CD4-positive, alpha-beta T cell treated with Interleukin-6 at 100 ng/mL for 8 hours (primary cell): ENCODE measurements around the gene TRPM2.
"Not testable (repeated sequence)": the region's sequence is repeated elsewhere in the genome, so short reads cannot be mapped to it uniquely, and the experiment has no call there.

Experiments used
- DNase-seq: peaks from one replicate; pipeline ENCODE4 v3.0.0-alpha.2; 2020; ENCODE audit warnings: mixed read lengths, low spot score

TRPM2 gene

DNA sequence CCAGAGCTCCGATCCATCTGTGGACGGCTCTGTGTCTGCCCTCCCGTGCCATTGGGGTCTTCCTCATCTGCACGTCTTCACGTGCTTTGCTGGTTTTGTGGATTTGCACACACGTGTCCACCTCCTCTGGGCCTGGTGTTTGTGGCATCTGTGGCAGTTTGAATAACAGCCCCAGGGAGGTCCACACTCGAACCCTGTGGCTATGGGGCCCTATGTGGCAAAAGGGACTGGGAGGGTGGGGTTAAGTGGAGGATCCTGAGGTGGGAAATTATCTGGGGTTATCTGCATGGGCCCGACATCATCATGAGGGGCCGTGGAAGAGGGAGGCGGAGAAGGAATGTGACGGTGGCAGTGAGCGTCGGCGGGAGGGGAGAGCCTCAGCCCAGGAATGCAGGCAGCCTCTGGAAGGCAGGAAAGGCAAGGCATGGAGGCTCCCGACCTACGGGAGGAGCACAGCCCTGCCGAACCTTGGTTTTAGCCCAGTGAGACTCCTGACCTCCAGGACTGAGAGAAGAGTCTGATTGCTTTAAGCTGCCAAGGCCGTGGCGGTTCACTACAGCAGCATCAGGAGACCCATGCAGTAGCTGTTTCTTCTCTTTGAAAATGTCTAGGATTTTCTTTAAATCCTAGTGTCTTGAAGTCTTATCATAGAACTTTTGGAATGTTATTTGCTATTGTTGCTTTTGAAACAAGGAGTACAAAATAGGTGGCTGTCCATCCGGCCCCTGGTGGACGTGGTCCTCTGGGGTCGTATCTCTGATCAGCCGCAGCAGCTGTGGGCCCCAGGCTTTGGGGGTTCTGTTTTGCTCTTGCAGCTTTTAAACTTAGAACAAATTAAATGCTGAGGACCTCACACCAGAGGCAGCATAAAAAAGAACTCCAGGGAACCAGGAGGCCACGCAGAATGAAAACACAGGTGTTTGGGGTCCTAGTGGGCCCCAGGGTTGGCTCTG, 61.9 kb downstream of the TRPM2 start:
- DNase-seq, result no peak

GRCh38 chr21:44416193-44416592, 62.8 kb downstream of the TRPM2 start:
- DNase-seq, result no peak

GRCh38 chr21:44417621-44418107, 64.2 kb downstream of the TRPM2 start:
- not testable (repeated sequence) for DNase-seq

DNA sequence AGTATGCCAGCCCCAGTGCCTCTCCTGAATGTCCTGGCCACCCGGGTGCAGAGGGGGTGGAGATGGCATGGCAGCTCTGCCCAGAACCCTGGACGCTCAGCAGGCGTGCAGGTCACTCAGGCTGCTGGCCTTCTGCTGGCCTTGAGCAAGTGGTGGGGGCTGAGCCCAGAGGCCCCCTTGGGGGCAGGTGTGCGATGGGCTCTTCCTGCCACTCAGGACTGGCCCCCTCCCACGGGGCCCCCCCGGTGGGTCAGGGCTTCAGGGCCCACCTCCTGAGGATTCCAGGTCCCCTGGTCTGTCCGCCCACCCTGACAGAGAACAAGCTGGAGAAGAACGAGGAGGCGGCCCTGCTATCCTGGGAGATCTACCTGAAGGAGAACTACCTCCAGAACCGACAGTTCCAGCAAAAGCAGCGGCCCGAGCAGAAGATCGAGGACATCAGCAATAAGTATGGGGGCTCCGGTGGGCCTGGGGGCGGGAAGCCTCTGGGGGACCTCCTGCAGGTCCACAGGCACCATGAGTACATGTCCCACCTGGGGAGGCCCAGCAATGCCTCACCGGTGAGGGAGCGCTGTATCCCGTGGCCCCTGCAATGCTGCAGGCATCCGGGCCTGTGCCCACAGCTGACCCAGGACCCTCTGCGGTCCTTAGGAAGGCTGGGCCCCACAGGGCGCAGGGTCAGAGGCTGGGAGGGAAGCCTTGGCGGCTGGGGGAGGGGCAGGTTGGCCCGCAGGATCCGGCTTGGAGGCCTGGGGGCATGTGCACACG, 64.9 kb downstream of the TRPM2 start:
- DNase-seq, result no peak

DNA sequence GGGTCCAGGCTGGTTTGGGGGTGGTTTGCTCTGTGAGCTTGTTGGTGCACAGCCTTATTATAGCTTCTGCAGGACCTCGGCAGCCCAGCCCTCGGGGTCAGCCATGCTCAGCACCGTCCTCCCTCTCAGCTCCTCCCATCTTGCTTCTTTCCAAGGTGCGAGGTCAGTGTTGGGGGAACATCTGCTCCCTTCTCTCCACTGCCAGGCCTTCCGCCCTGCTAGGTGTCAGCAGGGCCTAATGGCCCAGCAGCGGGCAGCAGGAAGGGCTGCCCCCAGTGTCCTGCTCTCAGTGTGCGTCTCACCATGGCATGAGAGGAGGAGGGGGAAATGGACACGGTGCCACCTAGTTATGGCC, 65.4 kb downstream of the TRPM2 start:
- DNase-seq, result no peak

DNA sequence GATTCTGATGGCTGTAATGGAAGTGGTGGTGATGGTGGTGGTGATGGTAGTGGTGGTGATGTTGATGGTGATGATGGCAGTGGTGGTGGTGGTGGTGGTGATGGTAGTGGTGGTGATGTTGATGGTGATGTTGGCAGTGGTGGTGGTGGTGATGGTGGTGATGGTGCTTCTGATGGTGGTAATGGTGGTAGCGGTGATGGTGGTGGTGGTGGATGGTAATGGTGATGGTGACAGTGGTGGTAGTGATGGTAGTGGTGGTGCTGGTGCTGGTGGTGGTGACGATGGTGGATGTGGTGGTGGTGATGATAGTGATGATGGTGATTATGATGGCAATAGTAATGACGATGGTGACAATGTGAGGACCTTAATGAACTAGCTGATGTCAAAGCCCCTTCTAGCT, 66.3 kb downstream of the TRPM2 start:
- no peak for DNase-seq

GRCh38 chr21:44420416-44421205, 67.2 kb downstream of the TRPM2 start:
- no peak for DNase-seq

- DNase-seq, result no peak
Measured at GRCh38 chr21:44421901-44422840, 68.8 kb downstream of the TRPM2 start.

- no peak for DNase-seq
Measured at GRCh38 chr21:44423312-44423821, 69.9 kb downstream of the TRPM2 start.

GRCh38 chr21:44423941-44424607, 70.7 kb downstream of the TRPM2 start:
- no peak for DNase-seq

GRCh38 chr21:44424608-44425306, 71.3 kb downstream of the TRPM2 start:
- DNase-seq, result no peak

DNA sequence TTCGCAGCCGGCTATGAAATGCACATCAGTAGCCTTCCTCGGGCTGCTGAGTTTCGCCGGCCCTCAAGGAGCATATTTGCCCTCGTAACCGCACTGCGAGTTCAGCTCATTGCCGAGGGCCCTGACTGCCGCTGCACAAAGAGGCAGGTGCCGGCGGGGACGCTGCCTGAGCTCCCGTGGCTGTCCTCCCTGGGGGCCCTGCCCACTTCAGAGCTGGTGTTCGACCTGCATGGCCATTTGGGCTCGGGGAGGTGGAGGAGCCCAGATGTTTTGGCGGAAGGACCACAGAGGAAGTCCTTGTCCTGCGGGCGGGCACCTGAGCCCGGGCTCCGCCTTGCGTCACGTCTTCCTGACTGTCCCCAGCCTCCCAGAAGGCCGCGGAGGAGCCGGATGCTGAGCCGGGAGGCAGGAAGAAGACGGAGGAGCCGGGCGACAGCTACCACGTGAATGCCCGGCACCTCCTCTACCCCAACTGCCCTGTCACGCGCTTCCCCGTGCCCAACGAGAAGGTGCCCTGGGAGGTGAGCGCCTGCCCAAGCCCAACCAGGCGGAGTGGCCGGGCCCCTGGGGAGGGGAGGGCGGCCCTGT, 72.0 kb downstream of the TRPM2 start:
- DNase-seq, result no peak

DNA sequence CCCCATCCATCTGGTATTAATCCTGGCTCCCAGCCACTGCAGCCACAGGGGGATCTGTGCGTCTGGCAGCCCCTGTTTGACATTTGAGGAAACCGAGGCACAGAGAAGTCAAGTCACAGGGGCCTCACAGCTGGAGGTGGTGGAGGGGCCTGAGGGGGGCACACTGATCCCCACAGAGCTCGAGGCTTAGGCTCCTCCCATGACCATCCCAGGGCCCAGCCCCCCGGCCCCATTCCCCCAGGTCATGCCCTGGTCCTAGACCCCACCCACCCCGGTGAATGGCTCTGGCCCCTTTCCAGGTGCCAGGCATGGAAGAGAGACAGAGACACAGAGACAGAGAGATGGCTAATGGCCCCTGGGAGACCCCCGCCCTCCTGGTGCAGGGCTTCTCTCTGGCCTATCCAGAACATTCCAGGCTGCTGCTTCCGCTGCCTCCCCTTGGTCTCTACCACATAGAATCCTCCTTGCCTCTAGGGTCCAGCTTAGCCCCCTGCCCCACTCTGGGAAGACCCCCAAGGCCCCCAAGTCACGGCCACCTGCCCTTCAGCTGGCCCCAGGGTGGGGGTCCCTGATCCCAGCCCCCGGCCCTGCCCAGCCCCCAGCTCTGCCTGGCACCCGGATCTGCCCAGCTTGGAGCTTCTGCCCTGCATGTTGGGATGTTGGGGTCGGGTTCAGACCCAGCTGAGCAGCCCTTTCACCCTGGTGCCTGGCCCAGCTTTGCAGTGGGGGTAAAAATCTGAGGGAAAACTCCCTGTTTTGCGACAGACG, 72.7 kb downstream of the TRPM2 start:
- no peak for DNase-seq

DNA sequence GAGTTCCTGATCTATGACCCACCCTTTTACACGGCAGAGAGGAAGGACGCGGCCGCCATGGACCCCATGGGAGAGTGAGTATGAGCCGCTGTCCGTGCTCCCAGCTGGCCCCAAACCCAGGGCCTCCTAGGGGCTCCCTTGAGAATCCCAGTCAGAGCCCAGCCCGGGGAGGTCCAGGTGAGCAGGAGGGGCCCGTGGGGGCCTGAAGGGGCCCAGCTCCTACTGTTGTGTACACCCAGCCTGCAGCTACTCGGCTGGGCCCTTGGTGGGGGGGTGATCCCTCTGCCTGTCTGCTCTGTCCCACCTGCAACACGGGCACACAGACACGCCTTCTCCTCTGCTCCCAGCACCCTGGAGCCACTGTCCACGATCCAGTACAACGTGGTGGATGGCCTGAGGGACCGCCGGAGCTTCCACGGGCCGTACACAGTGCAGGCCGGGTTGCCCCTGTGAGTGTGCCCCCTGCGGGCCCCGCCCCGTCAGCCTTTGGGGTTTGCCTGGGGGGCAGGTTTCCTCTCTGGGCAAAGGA, 73.3 kb downstream of the TRPM2 start:
- no peak for DNase-seq

- DNase-seq, result no peak
Measured at GRCh38 chr21:44427241-44428120, 74.1 kb downstream of the TRPM2 start.

- no peak for DNase-seq
Measured at GRCh38 chr21:44428281-44428960, 75.0 kb downstream of the TRPM2 start.

DNA sequence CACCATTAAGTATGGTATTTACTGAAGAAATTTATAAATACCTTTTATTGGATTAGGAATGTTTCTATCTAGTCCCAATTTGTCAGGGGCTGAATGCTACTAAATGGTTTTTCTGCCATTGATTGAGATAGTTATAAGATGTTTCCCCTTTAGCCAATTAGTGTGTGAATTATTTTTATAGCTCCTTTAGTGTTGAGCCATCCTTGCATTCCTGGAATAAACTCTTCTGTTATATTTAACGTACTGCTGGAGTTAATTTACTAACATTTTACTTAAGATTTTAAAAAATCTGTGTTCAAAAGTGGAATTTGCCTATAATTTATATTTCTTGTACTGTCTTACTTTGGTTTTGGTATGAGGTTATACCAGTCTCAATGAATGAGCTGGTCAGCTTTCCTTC, 76.5 kb downstream of the TRPM2 start:
- no peak for DNase-seq
